ENCODE data around the gene SDK1.

SDK1 gene

DNA sequence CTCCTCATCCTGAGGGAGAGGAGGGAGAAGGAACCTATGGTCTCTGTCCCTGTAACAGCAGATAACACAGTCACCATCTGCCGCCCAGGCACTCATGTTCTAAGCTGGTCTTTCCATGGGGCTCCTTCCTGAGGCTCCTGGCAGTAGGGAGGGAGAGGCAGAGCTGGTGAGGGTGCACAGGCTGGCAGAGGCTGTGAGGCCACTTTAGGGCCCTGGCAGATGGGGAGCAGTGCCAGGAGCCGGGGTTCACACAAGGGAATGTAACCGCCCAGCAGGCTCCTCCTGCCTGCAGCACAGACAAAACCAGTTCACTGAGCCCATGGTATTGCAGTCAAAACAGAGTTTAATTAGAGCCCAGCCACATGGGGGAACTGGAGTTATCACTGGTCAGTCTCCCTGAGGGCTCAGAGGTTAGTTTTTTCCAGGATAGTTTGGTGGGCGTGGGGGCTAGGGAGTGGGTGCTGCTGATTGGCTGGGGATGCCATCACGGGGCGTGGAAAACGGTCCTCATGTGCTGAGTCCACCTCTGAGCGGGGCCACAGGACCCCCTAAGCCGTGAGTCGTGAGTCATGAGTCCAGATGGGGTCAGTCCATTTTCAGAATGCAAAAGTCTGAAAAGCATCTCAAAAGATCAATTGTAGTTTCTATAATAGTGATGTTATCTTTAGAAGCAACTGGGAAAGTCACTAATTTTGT lies 881.7 kb downstream of the SDK1 start:
- DNase-seq (ENCODE audit: low read depth), result no peak

DNA sequence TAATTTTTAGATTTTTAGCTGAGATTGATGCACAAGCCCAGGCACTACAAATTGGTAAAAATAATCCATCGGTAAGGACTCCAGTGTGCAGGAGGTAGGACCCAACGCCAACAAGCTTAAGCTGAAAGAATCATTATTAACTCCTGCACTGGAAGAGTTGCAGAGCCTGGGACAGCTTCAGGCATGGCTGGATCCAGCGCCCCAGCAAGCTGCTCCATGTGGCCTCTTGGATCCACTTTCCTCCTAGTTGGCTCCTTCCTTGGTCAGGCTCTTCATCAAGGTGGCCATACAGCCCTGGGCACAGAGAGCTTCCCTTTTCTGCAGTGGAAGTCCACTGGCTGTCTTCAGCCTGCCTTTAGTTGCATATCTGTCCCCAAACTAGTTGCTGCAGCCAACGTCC lies 883.6 kb downstream of the SDK1 start:
- DNase-seq (ENCODE audit: low read depth), result no peak

- no peak for DNase-seq (ENCODE audit: low read depth)
Measured at GRCh38 chr7:4185136-4185535, 884.1 kb downstream of the SDK1 start.

- DNase-seq (ENCODE audit: low read depth), result no peak
Measured at GRCh38 chr7:4185721-4186512, 884.9 kb downstream of the SDK1 start.

- DNase-seq (ENCODE audit: low read depth), result no peak
Measured at GRCh38 chr7:4186513-4186780, 885.4 kb downstream of the SDK1 start.

GRCh38 chr7:4188651-4189050 lies 887.6 kb downstream of the SDK1 start:
- no peak for DNase-seq (ENCODE audit: low read depth)

GRCh38 chr7:4189131-4189570 lies 888.1 kb downstream of the SDK1 start:
- DNase-seq (ENCODE audit: low read depth), result no peak

- no peak for DNase-seq (ENCODE audit: low read depth)
Measured at GRCh38 chr7:4190010-4190981, 889.2 kb downstream of the SDK1 start.

- no peak for DNase-seq (ENCODE audit: low read depth)
Measured at GRCh38 chr7:4191046-4191445, 890.0 kb downstream of the SDK1 start.

DNA sequence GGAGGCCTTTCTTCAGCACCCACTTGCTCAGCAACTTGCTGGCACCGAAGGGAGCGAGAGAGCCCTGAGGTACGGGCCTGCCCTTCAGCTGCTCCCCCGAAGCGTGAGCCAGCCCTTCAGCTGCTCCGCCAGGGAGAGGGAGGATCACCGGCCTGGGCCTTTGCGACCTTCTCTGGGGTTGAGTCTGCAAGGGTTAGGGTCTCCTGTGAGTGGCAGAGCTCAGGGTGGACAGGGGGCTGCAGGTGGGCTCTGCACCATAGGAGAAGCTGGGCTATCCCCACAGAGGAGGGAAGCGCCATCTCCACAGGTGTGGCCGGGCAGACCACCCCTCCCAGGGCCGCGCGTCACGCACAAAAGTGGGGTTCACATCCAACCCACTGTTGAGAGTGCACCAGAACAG lies 890.5 kb downstream of the SDK1 start:
- DNase-seq (ENCODE audit: low read depth), result no peak

DNA sequence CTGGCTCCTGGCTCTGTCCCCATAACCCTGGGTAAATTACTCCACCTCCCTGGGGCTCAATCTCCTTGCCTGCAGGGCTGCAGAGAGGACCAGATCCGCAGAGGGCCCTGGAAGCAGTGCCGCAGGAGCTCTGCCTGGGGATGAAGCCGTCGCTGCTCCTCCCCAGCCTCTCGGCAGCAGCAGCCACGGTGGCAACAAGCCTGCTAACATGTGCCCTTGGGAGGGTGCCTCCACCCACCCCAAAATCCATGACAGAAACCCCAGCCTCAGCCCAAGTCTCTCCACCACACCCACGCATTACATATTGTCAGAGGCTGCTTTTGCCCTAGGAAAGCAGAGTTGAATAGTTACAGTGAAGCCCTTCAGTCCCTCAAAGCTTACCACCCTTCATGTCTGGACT lies 894.6 kb downstream of the SDK1 start:
- DNase-seq (ENCODE audit: low read depth), result no peak

- no peak for DNase-seq (ENCODE audit: low read depth)
Measured at GRCh38 chr7:4196121-4196819, 895.2 kb downstream of the SDK1 start.

DNA sequence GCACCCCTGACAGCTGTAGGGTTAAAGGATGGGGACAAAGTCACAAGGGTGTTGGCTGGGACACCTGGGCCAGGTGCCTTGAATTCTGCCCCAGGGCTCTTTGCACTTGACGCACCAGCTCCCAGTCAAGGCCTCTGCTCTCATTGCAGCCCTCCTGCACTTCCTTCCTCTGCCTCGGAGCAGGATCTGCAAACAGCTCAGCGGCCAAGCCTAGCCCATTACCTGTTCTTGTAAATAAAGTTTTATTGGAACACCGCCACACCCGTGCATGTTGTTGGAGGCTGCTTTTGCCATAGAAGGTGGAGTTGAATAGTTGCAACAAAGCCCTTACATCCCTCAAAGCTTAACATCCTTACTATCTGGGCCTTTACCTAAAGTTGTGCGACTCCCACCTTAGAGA lies 897.2 kb downstream of the SDK1 start:
- DNase-seq (ENCODE audit: low read depth), result no peak

DNA sequence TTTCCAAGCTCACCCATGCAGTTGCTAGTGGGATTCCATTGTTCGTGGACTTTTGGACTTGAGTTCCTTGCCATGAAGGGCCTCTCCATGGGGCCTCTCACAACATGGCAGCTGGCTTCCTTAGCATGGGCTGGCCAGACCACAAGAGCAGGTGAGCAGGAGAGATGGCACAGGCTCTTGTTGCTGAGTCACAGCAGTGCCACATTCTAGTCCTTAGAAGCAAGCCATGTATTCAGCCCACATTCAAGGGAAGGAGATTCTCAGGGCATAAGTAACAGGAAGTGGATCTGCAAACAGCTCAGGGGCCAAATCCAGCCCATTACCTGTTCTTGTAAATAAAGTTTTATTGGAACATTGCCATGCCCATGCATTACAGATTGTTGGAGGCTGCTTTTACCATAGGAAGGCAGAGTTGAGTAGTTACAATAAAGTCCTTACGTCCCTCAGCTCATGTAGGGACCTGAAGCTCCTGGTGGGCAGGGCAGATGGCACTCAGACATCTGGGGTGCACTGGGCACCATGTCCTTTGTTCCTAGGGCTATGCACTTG lies 899.6 kb downstream of the SDK1 start:
- no peak for DNase-seq (ENCODE audit: low read depth)

DNA sequence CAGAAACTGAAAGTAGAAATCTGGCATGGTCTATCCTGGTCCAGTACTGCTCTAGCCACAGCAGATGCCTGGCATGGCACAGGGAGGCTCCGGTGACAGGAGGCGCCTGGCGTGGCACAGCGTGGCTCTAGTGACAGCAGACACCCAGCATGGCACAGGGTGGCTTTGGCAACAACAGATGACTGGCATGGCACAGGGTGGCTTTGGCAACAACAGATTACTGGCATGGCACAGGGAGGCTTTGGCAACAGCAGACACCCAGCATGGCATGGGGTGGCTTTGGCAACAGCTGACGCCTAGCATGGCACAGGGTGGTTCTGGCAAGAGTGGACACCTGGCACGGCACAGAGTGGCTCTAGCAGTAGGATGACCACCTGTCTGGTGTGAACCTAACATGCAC lies 900.5 kb downstream of the SDK1 start:
- DNase-seq (ENCODE audit: low read depth), result no peak

DNA sequence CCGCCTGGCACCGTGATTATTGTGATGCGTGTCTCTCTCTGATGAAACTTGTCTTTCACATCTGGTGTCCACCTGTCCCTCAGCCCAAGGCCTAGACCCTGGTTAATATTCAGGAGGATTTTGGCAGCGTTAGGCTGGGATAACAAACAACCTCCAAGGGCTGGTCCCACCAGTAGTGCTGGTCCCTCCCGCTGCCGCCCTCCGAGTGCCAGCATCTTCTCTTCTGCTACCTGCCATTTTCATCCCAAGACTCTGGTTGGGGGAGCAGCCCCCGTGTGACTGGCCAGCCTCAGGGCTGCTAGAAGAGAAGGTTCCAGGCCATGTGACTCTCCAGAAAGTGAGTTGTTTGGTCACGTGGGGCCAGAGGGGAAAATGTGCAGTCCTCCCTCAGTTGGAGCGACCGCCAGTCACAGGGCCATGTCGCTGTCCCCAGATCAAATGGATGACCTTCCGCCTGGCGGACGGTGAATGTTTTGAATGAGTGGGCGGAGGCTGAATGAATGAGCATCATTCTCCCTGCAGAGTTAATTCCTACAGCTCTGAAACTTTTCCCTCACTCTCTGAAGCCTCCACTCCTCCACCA lies 901.2 kb downstream of the SDK1 start:
- DNase-seq (ENCODE audit: low read depth), result no peak

GRCh38 chr7:4202954-4203353 lies 901.9 kb downstream of the SDK1 start:
- no peak for DNase-seq (ENCODE audit: low read depth)

DNA sequence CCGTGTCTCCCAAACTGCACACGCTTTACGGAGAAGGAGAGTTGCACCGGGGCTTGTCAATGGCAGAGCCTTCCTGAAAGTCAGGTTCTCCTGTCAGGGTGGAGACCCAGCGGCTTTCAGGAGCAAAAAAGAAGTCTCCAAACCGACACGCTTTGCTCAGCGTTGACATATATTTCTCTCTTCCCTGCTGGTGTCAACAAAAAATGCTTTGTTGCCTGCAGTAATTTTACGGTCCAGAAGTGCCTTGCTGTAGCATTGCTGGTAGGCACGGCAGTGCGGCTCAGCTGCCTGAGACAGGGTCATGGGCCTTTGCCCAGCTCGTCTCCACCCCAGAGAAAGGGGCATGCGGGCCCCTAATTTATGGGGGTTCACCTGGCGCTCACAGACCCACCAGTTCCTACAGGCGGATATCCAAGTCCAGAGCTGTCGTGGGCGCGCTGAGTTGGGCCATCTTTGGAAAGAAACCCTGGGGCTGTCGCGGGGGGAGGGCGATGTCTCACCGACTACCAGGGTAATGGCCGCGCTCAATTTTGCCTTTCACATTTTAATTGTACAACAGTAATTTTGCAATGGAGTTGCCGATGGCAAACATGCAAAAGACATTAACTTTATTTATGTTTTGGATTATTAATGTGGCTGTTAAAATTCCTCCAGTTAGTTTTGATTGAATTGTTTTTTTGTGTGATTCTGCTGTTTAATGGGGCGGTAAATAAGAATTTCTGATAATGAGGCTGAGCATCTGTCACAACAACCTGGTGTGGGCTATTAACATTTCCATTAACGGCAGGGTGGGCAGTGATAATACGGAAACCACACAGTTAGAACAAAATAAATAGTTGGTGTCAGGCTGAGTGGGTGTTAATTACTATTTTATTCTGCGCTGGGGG lies 902.8 kb downstream of the SDK1 start:
- no peak for DNase-seq (ENCODE audit: low read depth)

DNA sequence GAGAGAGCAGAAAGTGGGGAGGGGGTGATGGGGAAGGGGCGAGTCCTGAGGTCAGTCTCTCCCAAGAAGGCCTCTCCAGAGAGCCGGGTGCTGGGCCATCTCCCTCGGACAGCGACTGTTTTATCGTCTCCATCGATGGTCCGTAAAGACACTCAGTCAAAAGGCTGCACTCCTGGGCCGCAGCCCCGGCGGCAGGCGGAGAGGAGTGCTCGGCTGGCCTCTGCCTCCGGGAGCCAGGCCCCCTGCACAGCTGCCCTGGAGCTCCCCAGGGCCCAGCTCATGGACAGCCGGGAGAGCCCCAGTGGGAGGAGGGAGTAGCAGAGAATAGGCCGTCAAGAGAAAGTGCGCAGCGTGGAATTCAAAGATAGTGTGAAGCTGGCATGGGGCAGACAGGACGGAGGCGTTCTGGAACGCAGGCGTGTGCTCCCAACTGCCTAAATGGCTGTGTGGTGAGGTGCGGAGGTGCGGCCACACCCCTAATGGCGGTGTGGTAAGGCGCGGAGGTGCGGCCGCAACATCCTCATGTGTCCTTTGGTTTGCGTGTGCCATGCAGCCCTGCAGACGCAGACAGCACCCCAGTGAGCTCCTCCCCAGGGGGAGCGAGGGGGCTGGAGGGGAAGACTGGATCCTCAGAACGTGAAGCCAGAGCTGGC lies 903.6 kb downstream of the SDK1 start:
- DNase-seq (ENCODE audit: low read depth), result no peak

DNA sequence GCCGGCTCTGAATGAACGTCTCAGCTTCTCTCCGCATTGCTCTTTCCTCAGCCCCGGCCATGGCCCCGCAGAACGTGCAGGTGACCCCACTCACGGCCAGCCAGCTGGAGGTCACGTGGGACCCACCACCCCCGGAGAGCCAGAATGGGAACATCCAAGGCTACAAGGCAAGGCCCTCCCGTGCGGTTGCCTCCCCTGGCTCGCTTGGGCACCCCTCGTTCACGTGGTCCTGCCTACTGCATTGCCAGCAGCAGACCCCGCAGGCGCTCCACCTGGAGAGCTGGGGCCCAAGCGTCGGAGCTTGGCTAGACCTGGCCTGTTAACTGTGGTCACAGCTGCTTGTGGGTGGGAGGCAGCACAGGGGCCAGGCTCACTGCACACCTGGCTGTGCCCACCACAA lies 904.8 kb downstream of the SDK1 start:
- no peak for DNase-seq (ENCODE audit: low read depth)

All from stimulated activated CD8-positive, alpha-beta memory T cell treated with anti-CD3 and anti-CD28 coated beads, Interleukin-12 subunit alpha, Interleukin-12 subunit beta, amount 100 ng/mL, for 4 hours (primary cell).